T-helper 22 cell (primary cell): Measurements from ENCODE around the gene PANX1.
"Not testable (repeated sequence)": the region's sequence is repeated elsewhere in the genome, so short reads cannot be mapped to it uniquely, and the experiment has no call there.

Experiments
- DNase-seq: peaks from one replicate; pipeline ENCODE4 v3.0.0-alpha.2; 2020; ENCODE audit warnings: low read depth

Gene PANX1

DNA sequence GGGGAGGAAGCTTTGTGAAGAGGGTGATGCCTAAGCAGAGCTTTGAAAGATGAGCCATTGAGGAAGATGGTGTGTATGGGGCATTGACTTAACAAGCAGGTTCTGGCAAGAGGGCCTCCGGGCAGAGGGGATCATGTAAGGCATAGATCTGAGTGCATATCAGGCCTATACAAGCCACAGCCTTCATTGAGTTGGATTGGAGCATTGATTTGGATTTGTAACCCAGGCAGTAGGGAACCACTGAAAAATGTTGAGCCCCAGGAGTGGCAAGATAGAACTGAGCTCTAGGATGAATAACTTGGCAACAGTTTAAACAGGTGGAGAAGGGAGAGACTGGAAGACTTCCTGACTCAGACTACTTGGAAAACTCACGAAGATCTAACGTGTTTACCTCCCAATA, 21.4 kb downstream of the PANX1 start:
- no peak for DNase-seq

DNA sequence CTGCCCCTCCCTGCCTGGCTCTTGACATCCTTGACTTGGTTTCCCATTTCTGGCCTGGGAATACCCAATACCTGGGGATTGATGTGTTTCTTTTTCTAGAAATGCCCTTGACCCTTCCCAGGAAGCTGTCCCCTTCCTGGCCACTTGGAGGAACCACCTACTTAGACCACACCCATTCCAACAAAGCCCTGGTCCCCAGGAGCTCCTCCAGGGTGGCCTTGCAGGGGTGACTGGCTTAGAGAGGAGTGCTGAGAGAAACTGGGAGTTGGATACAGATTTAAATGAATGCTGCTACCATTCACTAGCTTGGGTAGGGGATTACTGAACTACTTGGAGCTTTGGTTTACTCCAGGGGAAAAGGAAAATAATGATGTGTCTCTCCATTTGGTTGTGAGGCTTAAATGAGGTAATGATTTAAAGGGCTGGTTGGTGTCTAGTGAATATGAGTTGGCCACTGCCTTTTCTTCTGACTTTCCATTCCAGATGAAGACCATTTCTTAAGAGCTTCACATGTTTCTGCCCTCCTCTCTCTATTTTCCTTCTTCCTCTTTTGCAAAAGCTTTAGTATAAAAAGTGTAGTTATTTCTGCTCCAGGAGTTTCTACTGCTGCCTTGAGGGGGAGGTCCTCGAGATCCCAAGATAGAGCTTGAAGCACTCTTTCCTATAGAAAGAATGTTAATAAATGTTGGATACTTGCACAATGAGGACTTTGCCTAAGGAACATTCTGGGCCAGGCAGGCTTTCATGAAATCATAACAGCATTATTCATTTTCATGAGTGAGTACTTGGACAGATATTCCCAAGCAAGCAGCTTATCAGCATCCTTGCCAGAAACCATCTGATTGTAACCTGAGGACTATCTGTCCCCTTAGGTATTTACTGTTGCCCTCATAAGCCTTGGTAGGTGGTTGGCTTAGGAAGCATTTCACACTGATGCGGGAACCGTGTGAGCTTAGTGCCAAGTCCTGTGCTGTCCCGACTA, 22.4 kb downstream of the PANX1 start:
- DNase-seq: no peak

DNA sequence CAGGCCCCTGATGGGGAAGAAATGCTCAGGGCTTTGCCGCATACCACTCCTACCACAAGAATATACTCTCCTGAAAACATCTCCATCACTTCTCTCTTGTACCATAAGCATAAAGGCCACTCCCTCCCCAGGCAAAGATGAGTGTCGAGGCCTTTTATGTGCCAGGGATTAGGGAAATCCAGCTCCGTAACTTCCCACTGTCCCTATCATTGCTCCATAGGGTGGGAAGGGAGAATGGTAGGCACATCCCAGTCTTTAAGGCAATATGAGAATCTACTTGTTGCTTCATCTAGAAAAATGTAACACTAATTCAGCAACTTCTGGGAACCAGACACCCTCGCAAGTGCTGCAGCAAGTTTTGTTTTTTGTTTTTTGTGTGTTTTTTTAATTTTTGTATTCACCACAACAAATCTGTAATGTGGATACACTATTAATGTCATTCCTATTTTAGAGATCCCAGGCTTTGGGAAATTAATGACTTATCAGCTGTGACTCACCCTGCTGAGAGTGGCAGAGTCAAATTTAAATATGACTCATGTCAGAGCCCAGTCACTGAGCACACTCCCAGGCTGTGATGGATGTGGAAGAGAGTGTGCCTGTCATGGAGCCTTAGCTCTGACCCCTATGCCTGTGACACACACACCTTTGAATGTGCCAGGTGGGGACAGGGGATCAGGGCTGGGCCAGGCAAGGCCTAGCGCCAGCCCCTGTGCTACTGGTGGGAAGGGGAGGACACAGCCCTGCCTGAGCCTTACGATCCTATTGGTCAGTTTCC, 23.4 kb downstream of the PANX1 start:
- DNase-seq: no peak

DNA sequence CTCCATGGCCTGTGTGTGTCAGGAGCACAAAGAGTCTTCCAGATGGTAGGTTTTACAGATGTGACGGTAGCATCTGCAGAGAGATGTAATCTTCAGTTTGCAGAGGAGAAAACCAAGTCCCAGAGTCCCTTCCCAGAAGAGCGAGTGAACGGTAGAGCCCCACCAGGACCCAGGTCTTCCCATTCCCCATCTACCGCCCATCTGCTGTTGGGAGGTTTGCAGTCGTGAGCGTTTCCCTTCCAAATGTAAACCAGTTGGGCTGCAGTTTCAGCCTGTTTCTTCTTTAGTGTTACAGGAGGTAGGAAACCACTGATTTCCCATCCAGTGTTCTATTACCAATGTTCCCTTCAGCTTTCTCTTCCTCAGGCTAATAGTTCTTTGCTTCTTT, 24.0 kb downstream of the PANX1 start:
- no peak for DNase-seq

DNA sequence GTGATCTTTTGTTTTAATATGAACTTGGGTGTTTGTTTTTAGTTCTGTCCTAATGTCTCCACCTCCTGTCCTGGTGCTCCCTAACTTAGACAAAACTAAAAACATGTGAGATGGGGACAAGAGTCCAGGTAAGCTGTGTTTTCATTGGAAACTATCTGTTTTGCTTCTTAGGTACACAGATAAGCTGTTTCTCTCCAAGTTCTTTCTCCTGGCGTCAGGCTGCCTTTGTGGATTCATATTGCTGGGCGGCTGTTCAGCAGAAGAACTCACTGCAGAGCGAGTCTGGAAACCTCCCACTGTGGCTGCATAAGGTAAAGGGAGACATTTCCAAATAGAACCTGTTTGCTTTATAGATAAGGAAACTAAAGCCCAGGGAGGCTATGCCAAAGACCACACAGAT, 24.7 kb downstream of the PANX1 start:
- DNase-seq: no peak

DNA sequence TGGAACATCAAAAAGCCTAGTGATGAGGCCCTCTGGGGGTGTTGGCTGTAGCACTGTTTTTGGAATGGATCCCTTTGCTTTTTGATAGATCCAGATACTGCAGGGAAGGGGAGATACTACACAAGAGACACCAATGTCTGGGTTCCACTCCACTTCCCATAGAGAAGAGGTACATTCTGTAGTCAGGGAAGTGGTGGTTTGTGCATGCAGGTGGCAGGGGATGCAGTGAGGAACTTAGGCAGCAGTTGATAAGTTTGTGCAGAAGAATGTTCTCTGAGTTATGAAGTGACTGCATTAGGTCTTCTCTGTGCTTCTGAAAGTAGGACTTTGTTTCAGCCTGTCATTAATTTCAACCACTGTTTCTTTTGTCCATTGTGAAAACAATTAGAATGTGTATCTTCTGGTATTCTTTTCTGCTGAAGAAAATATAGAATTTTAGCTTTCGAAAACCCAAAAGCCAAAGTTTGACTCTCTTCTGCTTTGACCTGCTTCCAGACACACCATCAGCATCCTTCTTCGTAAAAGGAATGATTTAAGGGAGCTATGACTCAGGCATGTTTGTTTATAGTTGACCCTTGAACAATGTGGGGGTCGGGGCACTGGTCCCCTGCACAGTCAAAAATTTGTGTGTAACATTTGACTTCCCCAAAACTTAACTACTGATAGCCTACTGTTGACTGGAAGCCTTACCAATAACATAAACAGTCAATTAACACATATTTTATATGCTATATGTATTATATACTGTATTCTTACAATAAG, 25.6 kb downstream of the PANX1 start:
- no peak for DNase-seq

DNA sequence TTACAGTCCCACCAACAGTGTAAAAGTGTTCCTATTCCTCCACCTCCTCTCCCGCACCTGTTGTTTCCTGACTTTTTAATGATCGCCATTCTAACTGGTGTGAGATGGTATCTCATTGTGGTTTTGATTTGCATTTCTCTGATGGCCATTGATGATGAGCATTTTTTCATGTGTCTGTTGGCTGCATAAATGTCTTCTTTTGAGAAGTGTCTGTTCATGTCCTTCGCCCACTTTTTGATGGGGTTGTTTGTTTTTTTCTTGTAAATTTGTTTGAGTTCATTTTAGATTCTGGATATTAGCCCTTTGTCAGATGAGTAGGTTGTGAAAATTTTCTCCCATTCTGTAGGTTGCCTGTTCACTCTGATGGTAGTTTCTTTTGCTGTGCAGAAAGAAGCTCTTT, 28.7 kb downstream of the PANX1 start:
- not testable (repeated sequence) for DNase-seq

DNA sequence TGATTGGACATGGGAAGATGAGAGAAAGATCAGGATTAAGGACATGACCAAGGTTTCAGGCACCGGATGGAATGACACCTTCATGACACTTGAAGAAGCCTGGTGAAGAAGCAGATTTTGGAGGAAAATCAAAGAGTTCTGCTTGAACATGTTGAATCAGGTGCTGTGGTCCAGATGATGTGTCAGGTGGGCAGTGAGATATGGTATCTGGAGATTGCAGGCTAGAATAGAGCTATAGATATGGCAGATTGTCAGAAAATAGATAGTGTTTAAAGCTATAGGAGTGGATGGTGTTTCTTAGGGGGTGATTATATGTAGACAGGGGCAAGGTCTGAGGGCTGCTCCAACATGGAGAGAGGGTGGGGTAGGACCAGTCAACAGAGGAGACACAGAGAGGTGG, 40.2 kb downstream of the PANX1 start:
- DNase-seq: no peak

DNA sequence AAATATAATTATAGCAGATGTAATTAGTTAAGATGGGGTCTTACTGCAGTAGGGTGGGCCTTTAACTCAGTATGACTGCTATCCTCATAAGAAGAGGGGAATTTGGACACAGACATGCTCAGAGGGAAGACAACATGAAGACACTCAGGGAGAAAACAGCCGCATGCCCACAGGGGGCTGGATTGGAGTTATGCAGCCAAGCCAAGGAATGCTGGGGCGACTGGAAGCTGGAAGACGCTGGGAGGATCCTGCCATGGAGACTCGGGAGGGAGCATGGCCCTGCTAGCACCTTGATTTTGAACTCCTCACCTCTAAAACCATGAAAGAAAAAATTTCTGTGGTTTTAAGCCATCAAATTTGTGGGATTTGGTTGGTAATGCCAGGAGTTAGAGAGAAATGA, 40.9 kb downstream of the PANX1 start:
- no peak for DNase-seq

DNA sequence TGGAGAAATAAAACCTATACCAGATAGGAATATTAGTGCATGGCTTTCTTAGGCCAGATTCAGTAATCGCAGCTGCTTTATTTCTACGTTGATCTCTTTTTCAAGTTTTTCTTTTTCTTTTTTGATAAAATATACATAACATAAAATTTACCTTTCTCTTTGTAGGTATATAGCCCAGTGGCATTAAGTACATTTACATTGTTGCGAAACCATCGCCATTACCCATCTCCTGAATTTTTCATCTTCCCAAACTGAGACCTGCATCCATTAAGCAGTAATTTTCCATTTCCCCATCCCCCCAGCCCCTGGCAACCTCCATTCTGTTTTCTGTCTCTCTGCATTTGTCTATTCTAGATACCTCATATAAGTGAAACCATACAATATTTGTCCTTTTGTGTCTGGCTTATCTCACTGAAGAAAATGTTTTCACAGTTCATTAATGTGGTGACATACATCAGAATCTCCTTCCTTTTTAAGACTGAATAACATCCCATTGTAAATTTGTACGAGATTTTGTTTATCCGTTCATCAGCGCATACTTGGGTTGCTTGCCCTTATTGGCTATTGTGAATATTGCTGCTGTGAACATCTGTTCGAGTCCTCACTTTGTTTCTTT, 41.4 kb downstream of the PANX1 start:
- DNase-seq: no peak

DNA sequence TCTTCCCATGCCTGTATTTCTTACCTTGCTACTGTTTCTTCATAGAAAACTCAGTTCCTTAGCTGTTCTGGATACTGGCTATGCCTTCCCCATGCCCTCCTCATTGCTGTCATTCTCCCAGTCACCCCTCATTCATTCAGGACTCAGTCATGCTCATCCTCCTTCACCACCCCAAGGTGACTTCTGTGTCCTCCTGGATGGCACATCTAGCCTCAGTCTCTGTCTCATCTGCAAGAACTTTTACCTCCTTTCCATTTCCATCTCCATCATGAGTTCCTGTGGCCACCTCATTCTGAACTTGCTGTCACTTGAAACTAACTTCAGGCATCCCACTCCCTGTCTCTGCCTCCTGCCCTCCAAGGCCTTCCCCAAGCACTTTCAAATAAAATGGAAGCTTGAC, 42.3 kb downstream of the PANX1 start:
- DNase-seq: no peak

DNA sequence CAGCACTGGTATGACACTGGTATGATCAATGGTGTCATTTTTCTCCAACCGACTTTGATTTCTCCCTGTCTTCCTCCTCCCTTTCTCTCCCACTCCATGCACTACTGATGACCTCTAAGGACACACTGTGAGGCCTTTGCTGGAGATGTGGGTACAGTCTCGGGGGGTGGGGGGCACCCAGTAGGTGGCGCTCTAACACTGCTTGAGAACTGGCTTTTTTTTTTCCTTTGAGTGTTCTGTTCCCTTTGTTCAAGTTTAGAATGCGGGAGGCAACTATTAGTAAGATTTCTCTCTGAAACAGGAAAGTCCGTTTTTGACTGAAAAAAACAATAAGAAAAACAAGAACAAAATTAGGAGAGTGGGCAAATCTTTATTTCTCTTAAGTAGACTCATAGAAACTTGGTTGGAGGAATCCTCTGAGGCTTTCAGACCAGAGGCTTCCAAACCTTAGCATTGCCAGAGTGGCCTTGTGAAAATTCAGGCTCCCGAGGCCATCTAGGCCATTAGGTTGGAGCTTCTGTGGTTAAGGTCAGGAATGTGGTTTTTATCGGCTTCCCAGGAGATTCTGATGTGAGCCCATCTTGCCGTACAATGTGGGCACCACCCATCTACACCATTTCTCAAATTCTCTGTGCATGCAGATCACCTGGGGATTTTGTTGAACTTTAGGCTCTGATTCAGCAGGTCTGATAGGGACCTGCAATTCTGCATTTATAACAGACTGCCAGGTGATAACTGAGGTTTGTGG, 43.2 kb downstream of the PANX1 start:
- no peak for DNase-seq

DNA sequence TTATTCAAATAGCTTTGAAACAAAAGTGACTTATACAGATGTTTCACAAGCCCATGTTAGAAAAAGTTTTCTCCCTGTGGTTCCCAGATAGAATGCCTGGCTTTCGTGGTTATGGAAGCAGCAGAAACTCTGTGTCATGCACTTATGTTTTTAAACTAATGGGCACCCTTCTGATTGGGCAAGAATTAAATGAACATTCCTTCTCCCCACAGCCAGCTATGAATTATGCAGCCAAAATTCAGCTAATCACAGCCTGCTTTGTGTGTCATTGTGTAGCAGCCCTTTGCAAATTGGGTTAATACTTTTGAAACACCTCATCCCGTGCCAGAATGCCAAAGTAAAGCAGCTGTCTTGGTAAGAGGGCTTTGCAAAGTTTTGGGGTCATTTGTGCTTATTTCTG, 46.9 kb downstream of the PANX1 start:
- DNase-seq: no peak

DNA sequence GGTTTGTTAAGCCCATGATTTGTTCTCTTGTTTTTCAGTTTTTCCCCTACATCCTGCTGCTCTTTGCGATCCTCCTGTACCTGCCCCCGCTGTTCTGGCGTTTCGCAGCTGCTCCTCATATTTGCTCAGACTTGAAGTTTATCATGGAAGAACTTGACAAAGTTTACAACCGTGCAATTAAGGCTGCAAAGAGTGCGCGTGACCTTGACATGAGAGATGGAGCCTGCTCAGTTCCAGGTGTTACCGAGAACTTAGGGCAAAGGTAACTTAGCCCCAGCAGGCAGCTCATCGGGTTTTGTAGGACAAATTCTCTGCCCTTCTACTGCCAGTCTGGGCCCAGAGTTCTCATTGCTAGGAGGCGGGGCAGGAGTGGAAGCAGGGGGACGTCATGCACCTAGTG, 49.7 kb downstream of the PANX1 start:
- DNase-seq: no peak

DNA sequence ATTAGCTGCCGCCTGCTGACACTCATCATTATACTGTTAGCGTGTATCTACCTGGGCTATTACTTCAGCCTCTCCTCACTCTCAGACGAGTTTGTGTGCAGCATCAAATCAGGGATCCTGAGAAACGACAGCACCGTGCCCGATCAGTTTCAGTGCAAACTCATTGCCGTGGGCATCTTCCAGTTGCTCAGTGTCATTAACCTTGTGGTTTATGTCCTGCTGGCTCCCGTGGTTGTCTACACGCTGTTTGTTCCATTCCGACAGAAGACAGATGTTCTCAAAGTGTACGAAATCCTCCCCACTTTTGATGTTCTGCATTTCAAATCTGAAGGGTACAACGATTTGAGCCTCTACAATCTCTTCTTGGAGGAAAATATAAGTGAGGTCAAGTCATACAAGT, 51.1 kb downstream of the PANX1 start:
- DNase-seq: no peak

DNA sequence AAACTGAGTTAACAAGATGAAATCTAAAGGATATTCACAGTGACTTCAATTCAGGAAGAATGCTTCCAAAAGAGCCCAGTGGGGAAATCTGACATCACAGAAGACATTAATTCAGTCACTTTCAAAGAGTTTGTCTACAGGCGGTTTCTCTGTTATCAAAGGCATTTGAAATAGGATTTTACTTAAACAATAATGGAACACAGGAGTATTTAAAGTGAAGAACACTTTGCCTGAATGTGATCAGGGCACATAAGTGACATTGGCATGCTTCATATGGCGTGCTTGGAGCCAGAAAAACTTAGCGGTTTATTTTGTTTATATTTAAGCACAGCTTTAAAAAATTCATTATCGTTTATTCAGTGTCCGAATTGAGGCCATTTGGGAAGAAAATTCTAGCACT, 52.9 kb downstream of the PANX1 start:
- DNase-seq: no peak

DNA sequence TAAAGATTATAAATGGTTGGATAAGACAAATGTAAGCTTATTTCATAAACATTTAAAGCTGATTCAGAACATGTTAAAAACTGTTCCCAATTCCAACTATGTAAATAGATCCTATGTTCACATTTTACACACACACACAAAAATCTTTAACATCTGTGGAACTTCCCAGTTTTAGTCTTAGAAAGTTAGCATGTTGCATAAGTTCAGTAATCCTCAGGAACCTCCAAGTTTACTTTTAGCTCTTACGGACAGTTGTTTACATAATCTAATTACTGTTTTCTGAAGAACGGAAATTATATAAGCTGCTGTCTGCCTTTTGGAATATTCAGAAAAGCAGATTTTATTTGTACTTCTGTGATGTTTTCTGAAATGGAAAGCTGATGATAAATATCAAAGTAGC, 53.3 kb downstream of the PANX1 start:
- DNase-seq: no peak

DNA sequence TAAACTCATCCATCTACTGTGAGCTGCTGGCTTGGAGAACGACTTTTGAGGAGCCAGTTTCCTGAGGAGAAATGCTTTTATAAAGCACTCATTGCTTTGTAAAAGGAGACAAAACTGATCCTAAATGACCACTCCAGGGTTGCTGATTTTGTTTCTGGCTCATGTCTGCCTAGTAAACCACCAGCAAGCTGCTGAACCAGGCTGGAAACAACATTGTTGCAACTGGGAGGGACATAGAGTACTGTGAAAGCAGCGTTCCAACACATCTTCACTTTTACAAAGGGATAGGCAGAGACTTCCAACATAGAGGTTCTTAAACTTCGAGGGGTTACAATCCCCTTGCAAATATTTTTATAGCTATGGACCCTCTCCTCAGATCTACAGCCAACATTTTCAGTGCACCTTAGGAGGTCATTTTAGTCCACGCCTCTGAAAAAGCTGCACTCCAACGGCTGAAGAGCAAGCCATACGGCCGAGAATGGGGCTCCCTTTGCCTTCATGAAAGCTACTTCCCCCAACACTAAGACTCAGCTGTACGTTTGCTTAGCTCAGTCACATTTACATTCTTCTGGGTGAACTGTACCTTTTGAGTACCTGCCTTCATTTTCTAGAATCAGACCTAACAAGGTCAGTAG, 54.7 kb downstream of the PANX1 start:
- no peak for DNase-seq

DNA sequence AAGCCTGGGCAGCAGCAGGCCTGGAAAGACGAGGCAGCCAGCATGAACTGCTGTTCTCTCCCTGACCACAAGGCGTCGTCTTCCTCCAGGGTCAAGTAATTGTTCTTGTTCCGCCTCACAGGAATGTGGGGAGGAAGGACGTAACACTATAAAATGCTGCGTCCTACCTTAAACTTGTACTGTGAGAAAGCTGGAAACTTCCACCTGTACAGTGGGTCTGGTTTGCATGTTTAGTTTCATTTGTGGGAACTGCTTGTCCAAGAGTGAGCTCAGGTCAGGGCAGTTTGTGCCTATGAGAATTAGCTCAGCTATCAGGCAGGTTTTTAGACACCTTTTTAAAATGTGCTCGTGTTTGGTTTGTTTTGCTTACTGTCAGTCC, 55.2 kb downstream of the PANX1 start:
- no peak for DNase-seq

DNA sequence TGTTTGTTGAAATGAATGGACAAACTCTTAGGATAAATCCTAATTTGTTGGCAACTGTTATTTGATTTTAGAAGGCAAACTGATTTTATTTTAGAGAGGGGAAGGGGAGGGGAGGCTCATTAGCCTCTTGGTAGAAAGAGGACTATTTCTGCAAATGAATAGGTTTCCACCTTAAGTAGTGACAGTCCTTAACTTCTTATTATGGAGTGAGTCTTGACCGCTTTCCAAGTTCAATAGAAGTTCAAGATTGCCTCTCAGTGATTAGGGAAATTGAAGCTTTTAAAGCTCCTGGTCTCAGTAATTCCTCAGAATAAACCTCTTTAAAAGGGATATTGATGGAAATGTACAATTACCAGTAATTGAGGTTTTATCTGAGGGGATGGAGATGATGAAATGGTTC, 55.7 kb downstream of the PANX1 start:
- no peak for DNase-seq

DNA sequence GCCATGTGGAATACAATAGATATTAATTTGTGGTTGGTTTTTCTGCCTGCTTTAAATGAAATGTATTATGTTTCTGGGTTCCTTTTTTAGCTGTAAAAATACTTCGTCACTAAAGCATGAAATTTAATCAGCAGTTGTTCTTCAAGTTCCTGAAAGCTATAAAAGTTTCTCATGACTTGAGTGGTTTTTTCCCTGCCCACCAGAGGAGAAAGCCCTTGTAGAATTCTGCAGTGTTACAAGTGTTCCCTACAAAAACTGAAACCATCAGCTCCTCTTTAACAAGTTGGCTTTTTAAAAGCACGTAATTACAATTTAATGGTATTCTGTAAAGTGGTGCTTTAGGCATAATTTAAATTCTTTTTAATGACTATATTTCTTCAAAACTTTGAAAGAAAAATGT, 56.2 kb downstream of the PANX1 start:
- no peak for DNase-seq
